C4-2B (cell line): ENCODE results near the gene PRAC2.

Experiments used
- H3K27ac ChIP-seq: fragments of 450-650 bp; 2 replicates; pipeline ENCODE4 v1.5.1; 2017
- ZFX ChIP-seq: fragments of 450-650 bp; IDR thresholded peaks from 2 replicates; pipeline ENCODE4 v1.6.1; 2017
- TF ChIP-seq, protein P1 (sequence below): fragments of 450-650 bp; conservative IDR thresholded peaks from 2 replicates; pipeline ENCODE4 v1.5.1; 2017; ENCODE audit warnings: mild to moderate bottlenecking

The PRAC2 gene

GRCh38 chr17:48732688-48733629 lies 10.0 kb downstream of the PRAC2 start:
- peak overlapping the region; percentile 93 for H3K27ac ChIP-seq
- TF ChIP-seq ZFX: 0 out of 2 replicates have a peak, but pooled peaks have one; percentile 25
- TF ChIP-seq, protein P1, sequence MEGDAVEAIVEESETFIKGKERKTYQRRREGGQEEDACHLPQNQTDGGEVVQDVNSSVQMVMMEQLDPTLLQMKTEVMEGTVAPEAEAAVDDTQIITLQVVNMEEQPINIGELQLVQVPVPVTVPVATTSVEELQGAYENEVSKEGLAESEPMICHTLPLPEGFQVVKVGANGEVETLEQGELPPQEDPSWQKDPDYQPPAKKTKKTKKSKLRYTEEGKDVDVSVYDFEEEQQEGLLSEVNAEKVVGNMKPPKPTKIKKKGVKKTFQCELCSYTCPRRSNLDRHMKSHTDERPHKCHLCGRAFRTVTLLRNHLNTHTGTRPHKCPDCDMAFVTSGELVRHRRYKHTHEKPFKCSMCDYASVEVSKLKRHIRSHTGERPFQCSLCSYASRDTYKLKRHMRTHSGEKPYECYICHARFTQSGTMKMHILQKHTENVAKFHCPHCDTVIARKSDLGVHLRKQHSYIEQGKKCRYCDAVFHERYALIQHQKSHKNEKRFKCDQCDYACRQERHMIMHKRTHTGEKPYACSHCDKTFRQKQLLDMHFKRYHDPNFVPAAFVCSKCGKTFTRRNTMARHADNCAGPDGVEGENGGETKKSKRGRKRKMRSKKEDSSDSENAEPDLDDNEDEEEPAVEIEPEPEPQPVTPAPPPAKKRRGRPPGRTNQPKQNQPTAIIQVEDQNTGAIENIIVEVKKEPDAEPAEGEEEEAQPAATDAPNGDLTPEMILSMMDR: no peak

DNA sequence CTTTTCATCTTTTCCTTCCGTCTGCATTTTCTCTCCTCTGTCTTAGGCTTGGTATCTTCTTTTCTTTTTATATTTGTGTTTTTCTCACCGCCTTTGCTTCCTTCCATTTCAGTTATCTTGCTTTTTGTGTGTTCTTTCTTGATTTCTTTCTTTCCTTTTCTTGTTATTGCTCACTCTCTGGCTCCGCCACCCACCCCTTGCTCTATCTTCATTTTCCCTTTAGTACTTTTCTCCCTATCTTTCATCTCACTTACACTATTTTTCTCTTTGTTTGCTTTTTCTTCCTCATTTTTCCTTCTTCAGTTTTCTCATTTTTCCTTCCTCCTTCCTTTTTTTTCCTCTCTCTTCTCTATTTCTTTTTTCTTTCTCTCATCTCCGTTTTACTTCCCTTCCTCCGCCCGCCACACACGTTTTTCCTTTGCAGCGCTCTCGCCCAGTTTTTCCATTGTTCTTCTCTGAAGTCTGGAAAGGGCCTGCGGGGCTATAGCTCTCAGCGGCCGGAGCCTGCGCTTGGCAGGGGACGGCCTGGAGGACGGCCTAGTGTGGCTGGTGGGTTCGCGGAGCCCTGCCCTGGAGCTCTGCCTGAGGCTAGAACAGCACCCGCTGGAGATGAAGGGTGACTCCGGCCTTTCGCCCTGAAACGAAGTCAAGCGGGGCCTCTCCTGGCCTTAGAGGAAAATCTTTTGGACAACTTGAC lies 10.8 kb downstream of the PRAC2 start:
- H3K27ac ChIP-seq: peak overlapping the region; percentile 93
- TF ChIP-seq, protein P1: no peak
- peak; percentile 73 for TF ChIP-seq ZFX

DNA sequence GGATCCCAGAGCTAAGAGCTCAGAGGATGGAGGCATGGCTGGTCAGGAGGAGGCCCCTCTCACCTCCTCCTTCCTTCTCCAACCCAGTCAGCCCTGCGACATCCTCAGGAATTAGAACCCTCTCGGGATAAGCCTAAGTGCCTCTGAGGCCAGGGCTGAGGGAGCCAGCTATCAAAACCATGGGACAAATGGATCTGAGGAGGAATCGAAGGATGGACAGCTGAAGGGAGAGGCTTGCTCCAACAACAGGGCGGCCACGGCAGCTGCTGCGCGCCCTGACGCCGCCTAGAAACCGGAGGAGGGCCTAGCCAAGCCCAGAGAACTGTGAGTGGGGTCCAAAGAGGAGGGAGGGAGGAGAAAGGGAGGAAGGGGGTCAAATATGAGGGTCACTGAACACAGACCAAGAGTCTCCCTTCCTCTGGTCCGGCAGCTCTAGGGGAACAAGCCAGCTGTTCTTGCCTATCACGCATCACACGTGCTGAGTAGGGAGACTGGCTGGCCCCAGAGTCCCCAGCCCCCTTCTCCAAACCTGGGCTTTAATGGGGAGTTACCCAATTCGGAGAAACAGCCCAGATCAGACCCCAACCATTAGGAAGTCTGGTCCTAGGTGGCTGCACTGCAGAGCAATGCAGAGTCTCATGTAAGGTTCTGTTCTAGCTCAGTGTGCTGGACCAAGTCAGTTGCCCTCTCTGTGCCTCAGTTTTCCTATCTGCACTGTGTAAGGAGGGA lies 11.5 kb downstream of the PRAC2 start:
- 0 out of 2 replicates have a peak, but pooled peaks have one; percentile 26 for TF ChIP-seq ZFX
- TF ChIP-seq, protein P1: no peak
- H3K27ac ChIP-seq: peak overlapping the region; percentile 93

- H3K27ac ChIP-seq: peak overlapping the region; percentile 93
- TF ChIP-seq, protein P1: no peak
- no peak for TF ChIP-seq ZFX
These were observed 12.0 kb downstream of the PRAC2 start for GRCh38 chr17:48735062-48735351.

GRCh38 chr17:48737330-48738043 lies 14.5 kb downstream of the PRAC2 start:
- TF ChIP-seq, protein P1: no peak
- no peak for TF ChIP-seq ZFX
- H3K27ac ChIP-seq: no peak overlapping the region

DNA sequence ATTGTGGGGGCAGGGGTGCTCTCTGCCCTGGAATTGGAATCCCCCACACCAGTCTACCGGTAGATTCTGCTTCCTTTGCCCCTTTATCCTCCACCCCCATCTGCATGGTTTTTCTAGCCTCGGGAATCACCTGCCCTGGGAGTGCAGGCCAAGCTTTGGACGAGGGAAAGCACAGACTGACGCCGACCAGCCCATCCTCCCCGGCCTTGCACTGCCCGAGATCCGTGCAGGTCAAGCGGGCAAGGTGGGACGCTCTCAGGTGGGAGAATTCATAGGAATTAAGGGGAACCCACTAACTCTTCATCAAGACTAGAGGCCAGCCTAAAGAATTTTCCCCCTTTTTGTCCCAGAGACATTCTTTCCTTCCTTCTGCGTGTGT lies 15.4 kb downstream of the PRAC2 start:
- H3K27ac ChIP-seq: no peak overlapping the region
- TF ChIP-seq, protein P1: no peak
- no peak for TF ChIP-seq ZFX
